ENCODE data around the gene ARHGEF7. TPM values are rescaled to one million over a fixed set of nuclear protein-coding genes. Genes with fewer than 3 reads are reported as not detected.

ARHGEF7 gene
- total RNA-seq, 1 donor from 2014 or later, result 57.5 TPM

DNA sequence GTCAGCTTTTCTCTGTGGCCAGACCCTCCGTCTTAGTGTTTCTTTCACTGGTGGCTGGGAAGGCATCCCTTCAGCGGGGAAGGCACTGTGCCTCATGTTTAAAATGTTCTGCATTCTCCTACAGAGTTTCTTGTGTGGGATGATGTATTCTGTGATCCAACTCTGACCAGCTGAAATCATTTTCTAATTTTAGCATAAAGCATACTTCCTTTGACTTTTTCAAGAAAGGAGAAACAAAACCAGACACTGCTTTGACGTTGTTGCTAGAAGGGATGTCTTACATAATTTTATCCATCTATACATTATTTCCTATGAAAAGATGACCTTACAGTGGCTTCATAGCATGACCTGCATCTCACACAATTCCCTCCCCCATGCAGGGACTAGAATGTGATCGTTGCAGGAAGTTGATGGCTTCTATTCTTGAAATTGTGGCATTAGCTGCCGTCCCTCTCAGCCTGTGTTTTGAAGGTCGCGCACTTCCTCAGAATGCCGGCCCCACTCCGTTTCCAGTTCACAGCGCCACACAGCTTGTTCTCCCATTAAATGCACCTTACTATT lies 166.7 kb downstream of the ARHGEF7 start:
- Histone ChIP-seq H3K4me3 (no peak overlapping the region), H3K9me3 (no peaks in the 10 kb centered on the region), H3K36me3 (peaks cover 0 to 43% of the 10 kb centered on the region in 2 donors), H3K27ac (peak overlapping the region; percentile 81), H3K27me3 (no peaks in the 10 kb centered on the region), H3K4me1 (peaks cover 33% of the 10 kb centered on the region)
- intact Hi-C loops (cut with DNase I), result no loop called here
- TF ChIP-seq, protein P1, sequence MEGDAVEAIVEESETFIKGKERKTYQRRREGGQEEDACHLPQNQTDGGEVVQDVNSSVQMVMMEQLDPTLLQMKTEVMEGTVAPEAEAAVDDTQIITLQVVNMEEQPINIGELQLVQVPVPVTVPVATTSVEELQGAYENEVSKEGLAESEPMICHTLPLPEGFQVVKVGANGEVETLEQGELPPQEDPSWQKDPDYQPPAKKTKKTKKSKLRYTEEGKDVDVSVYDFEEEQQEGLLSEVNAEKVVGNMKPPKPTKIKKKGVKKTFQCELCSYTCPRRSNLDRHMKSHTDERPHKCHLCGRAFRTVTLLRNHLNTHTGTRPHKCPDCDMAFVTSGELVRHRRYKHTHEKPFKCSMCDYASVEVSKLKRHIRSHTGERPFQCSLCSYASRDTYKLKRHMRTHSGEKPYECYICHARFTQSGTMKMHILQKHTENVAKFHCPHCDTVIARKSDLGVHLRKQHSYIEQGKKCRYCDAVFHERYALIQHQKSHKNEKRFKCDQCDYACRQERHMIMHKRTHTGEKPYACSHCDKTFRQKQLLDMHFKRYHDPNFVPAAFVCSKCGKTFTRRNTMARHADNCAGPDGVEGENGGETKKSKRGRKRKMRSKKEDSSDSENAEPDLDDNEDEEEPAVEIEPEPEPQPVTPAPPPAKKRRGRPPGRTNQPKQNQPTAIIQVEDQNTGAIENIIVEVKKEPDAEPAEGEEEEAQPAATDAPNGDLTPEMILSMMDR (IDR thresholded peaks at IDR 0.05), result no peak
- TF ChIP-seq POLR2AphosphoS5 (IDR thresholded peaks at IDR 0.05; ENCODE audit: insufficient read depth in 1 of 2, low read depth in 1 of 2), result no peak
- TF ChIP-seq POLR2A (IDR thresholded peaks at IDR 0.05), result no peak
- DNase-seq (ENCODE audit: extremely low spot score in 2 of 2), result no peak

DNA sequence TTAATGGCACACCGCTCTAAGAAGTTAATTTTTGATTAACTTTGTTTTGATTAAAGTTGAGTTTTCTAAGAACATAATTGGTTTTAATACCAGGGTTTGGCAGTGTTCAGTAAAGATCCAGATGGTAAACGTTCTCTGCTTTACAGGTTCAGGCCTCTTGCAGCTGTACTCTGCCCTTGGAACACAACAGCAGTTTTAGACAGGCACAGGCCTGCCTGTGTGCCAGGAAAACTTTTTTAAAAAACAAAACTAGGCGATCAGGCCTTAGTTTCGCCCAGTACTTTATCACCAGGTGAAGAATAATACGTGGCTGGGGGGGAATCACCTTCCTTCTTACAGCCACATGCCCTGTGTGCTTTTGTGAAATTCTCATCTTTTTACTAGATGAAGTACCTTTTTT lies 167.3 kb downstream of the ARHGEF7 start:
- no peaks in the 10 kb centered on the region for H3K9me3 ChIP-seq
- no peak for DNase-seq (ENCODE audit: extremely low spot score in 2 of 2)
- peak overlapping the region; percentile 81 for H3K27ac ChIP-seq
- intact Hi-C loops (cut with DNase I), result no loop called here
- TF ChIP-seq POLR2AphosphoS5 (IDR thresholded peaks at IDR 0.05; ENCODE audit: insufficient read depth in 1 of 2, low read depth in 1 of 2) (no peak), POLR2A (IDR thresholded peaks at IDR 0.05) (no peak)
- TF ChIP-seq, protein P1 (IDR thresholded peaks at IDR 0.05), result no peak
- H3K36me3 ChIP-seq, result peaks cover 0 to 46% of the 10 kb centered on the region in 2 donors
- peaks cover 33% of the 10 kb centered on the region for H3K4me1 ChIP-seq
- no peak overlapping the region for H3K4me3 ChIP-seq
- no peaks in the 10 kb centered on the region for H3K27me3 ChIP-seq

DNA sequence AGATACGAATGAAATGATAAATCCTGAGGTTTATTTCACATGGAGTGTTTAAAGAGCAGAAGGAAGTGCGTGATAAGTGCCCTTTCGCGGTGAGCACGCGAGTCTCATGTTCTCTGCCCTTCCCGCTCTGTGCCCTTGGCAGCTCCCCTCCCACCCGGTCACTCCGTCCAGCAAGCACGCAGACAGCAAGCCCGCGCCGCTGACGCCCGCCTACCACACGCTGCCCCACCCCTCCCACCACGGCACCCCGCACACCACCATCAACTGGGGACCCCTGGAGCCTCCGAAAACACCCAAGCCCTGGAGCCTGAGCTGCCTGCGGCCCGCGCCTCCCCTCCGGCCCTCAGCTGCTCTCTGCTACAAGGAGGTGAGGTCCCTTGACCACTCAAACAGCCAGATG lies 167.9 kb downstream of the ARHGEF7 start:
- no peak for TF ChIP-seq POLR2AphosphoS5 (IDR thresholded peaks at IDR 0.05; ENCODE audit: insufficient read depth in 1 of 2, low read depth in 1 of 2)
- no peaks in the 10 kb centered on the region for H3K9me3 ChIP-seq
- peaks cover 0 to 47% of the 10 kb centered on the region in 2 donors for H3K36me3 ChIP-seq
- intact Hi-C loops (cut with DNase I), result no loop called here
- peaks cover 33% of the 10 kb centered on the region for H3K4me1 ChIP-seq
- no peaks in the 10 kb centered on the region for H3K27me3 ChIP-seq
- H3K4me3 ChIP-seq, result no peak overlapping the region
- H3K27ac ChIP-seq, result peak overlapping the region; percentile 81
- DNase-seq (ENCODE audit: extremely low spot score in 2 of 2), result no peak

DNA sequence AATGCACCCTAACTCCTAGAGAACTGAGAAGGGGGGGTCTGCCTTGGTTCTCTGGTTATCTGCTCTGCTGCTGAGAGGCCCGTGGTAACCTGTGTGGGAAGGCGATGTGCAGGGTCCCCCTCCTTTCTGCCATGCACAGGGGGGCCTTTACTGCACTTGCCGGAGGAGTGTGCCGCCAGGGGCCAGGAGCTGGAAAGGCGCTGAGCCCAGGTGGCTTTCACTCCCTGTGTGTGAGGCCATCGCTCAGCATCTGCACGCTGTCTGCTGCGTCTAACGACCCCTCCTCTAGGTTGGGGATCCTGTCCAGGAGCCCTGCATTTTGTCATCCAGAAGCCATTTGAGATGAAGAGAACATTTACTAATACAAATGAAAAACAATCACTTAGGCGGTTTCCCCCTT lies 168.3 kb downstream of the ARHGEF7 start:
- Histone ChIP-seq H3K4me1 (peaks cover 33% of the 10 kb centered on the region), H3K9me3 (no peaks in the 10 kb centered on the region), H3K27ac (peak overlapping the region; percentile 81), H3K27me3 (no peaks in the 10 kb centered on the region), H3K4me3 (no peak overlapping the region), H3K36me3 (peaks cover 0 to 47% of the 10 kb centered on the region in 2 donors)
- no peak for DNase-seq (ENCODE audit: extremely low spot score in 2 of 2)
- intact Hi-C loops (cut with DNase I), result no loop called here
- TF ChIP-seq, protein P1 (IDR thresholded peaks at IDR 0.05), result no peak
- TF ChIP-seq POLR2AphosphoS5 (IDR thresholded peaks at IDR 0.05; ENCODE audit: insufficient read depth in 1 of 2, low read depth in 1 of 2) (no peak), POLR2A (IDR thresholded peaks at IDR 0.05) (no peak)

DNA sequence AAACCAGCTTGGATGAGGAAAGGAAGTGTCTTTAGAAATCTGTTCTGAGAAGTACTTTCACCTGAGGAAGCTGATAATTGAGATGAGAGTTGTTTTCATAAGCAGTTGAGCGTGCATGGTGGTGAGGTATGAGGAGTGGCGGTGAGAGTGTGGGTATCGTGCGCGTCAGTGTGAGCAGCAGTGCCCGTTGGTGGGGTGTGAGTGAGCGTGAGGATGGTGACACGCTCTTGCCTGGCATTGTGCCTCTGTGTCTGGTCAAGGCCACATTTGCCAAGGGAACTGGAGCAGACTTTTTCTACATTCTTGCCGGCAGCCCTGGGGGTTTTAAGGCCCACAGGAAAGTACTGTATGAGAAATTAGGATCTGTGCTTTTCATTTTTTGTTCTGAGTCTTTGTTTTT lies 168.9 kb downstream of the ARHGEF7 start:
- intact Hi-C loops (cut with DNase I), result no loop called here
- H3K36me3 ChIP-seq, result peaks cover 0 to 47% of the 10 kb centered on the region in 2 donors
- no peak for DNase-seq (ENCODE audit: extremely low spot score in 2 of 2)

More for the DNA sequence above, 168.9 kb downstream of the ARHGEF7 start:
- Histone ChIP-seq H3K9me3 (no peaks in the 10 kb centered on the region), H3K27me3 (no peaks in the 10 kb centered on the region), H3K27ac (no peak overlapping the region), H3K4me1 (peaks cover 33% of the 10 kb centered on the region), H3K4me3 (no peak overlapping the region)
- TF ChIP-seq, protein P1 (IDR thresholded peaks at IDR 0.05), result no peak
- TF ChIP-seq POLR2AphosphoS5 (IDR thresholded peaks at IDR 0.05; ENCODE audit: insufficient read depth in 1 of 2, low read depth in 1 of 2) (no peak), POLR2A (IDR thresholded peaks at IDR 0.05) (no peak)

All from vagina (tissue), 2 donors.